HG03039 (cell line): ENCODE data around the gene ULK1.
A peak's percentile ranks its signal among the peaks of the same experiment; 100 is the strongest.
"Not testable (repeated sequence)": the region's sequence is repeated elsewhere in the genome, so short reads cannot be mapped to it uniquely, and the experiment has no call there.

Experiments
- ATAC-seq: cut with Tn5 transposase; IDR thresholded peaks from one replicate; pipeline ENCODE4 v1.9.1; 2021; ENCODE audit warnings: mild to moderate bottlenecking, moderate library complexity; ENCODE audit not compliant: unreplicated experiment

Gene ULK1

DNA sequence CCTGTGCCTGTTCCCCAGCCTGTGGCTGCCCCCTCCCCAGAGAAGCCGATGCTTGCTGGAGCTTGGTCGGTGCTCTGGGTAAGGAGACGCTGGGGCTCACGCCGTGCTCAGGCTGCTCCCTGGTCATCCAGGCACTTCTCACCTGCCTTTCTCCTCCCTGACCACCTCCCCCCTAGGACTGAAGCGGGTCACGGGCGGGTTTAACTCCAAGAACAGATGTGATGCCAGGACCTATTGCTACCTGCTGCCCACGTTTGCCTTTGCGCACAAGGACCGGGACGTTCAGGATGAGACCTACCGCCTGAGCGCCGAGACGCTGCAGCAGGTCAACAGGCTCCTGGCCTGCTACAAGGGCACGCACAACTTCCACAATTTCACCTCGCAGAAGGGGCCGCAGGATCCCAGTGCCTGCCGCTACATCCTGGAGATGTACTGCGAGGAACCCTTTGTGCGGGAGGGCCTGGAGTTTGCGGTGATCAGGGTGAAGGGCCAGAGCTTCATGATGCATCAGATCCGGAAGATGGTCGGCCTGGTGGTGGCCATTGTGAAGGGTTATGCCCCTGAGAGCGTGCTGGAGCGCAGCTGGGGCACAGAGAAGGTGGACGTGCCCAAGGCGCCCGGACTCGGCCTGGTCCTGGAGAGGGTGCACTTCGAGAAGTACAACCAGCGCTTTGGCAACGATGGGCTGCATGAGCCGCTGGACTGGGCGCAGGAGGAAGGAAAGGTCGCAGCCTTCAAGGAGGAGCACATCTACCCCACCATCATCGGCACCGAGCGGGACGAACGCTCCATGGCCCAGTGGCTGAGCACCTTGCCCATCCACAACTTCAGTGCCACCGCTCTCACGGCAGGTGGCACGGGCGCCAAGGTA, 46.9 kb downstream of the ULK1 start:
- ATAC-seq: no peak

GRCh38 chr12:131941987-131942341, 47.5 kb downstream of the ULK1 start:
- no peak for ATAC-seq

DNA sequence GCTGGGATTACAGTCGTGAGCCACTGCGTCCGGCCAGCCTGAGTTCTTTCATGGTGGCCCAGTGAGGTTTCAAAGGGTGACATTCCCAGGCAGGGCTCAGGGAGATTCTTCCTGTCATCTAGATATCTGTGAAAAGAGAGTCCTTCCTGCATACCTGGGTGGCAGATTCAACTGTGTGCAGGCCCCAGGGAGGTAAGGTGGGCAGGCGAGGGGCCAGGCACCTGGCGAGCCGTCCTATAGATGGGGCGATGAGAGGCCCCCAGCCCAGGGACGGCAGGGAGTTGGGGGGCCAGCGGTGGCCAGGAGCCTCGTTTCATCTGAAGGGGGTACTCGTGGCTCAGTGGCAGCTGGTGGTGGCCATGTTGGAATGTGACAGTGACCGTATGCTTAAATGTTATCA, 48.2 kb downstream of the ULK1 start:
- no peak for ATAC-seq

- ATAC-seq: no peak
Measured at GRCh38 chr12:131943389-131943788, 49.0 kb downstream of the ULK1 start.

- no peak for ATAC-seq
Measured at GRCh38 chr12:131943876-131944275, 49.5 kb downstream of the ULK1 start.

GRCh38 chr12:131944601-131945251, 50.3 kb downstream of the ULK1 start:
- ATAC-seq: no peak

GRCh38 chr12:131946757-131947156, 52.3 kb downstream of the ULK1 start:
- no peak for ATAC-seq

- no peak for ATAC-seq
Measured at GRCh38 chr12:131947482-131948027, 53.1 kb downstream of the ULK1 start.

DNA sequence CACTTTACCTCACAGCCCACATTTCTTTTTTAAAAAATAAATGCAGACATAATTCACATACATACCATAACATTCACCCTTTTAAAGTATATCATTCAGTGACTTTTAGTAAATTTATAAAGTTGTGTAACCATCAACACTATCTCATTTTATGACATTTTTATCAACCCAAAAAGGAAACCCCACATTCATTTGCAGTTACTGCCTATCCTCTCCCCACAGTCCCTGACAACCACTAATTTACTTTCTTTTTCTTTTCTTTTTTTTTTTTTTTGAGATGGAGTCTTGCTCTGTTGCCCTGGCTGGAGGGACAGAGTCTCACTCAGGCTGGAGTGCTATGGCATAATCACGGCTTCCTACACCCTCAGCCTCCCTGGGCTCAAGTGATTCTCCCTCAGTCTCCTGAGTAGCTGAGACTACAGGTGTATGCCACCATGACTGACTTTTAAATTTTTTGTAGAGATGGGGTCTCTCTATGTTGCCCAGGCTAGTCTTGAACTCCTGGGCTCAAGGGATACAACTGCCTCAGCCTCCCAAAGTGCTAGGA, 53.8 kb downstream of the ULK1 start:
- ATAC-seq: no peak

- not testable (repeated sequence) for ATAC-seq
Measured at GRCh38 chr12:131948713-131949430, 54.5 kb downstream of the ULK1 start.

GRCh38 chr12:131949431-131950181, 55.2 kb downstream of the ULK1 start, which contains the start of gene EP400:
Gene EP400 (plus strand): TSS chr12:131949942. CDS start chr12:131960620, 10,678 bp downstream.
- peak; percentile 87 for ATAC-seq

DNA sequence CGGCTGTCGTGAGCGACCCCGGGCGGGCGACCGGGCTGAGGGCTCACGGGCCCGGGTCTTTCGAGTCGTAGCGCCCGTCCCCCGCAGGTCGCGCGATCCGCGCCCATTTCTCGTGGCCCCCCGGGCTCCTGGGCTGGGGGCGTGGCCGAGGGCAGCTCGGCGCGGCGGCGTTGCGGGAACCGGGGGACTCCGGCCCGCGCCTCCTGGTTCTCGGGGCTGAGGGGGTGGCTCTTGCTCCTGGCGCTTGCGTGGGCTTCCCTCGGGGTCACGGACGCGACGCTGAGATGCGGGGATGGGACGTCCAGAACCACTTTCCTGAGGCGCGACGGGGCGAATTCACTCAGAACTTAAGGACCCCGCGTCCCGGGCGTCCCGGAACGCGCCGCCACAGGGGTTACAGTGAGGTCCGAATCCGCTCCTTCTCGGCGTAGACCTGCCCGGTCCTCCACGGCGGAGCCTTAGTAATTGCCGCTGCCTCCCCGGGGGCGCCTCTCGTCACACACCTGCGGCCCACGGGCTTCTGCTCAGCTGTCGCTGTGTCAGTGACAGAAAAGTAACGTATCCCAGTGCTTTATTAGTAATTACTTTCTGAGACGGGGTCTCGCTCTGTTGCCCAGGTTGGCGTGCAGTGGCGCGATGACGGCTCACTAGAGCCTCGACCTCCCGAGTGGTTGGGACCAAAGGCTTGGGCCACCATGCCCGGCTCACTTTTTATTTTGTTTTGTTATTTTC, 55.9 kb downstream of the ULK1 start:
- peak; percentile 20 for ATAC-seq

DNA sequence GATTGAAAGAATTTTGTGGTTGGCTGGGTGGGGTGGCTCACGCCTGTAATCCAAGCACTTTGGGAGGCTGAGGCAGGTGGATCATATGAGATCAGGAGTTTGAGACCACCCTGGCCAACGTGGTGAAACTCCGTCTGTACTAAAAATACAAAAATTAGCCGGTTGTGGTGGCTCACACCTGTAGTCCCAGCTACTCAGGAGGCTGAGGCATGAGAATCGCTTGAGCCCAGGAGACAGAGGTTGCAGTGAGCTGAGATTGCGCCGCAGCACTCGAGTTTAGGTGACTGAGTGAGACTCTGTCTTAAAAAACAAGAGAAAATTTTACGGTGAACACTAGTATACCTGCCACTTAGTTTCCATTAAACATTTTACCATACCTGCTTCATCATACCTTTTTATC, 59.4 kb downstream of the ULK1 start:
- ATAC-seq: not testable (repeated sequence)

DNA sequence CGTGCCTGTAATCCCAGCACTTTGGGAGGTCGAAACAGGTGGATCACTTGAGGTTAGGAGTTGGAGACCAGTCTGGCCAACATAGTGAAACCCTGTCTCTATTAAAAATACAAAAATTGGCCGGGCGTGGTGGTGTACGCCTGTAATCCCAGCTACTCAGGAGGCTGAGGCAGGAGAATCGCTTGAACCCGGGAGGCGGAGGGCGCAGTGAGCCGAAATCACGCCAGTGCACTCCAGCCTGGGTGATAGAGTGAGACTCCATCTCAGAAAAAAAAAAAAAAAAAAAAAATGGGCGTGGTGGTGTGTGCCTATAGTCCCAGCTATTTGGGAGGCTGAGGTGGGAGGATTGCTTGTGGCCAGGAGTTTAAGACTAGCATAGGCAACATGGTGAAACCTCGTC, 60.0 kb downstream of the ULK1 start:
- not testable (repeated sequence) for ATAC-seq

DNA sequence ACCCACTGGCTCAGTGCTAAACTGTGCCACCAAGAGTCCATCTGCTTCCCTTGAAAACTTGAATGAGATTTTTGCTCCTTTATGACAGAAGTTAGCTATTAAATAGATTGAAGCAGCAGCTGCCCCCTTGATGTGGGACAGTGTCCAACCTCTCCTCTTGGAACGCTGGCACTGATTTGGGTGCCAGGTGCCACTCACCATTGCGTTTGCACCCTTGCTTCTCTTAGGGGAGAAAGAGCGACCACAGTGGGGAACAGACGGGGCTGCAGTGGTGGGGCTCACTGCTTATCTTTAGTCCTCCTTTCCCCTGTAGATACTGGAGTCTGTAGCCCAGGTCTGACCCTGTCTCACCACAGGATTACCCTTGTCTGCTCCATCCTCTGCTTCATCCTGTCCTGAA, 64.7 kb downstream of the ULK1 start:
- ATAC-seq: no peak

DNA sequence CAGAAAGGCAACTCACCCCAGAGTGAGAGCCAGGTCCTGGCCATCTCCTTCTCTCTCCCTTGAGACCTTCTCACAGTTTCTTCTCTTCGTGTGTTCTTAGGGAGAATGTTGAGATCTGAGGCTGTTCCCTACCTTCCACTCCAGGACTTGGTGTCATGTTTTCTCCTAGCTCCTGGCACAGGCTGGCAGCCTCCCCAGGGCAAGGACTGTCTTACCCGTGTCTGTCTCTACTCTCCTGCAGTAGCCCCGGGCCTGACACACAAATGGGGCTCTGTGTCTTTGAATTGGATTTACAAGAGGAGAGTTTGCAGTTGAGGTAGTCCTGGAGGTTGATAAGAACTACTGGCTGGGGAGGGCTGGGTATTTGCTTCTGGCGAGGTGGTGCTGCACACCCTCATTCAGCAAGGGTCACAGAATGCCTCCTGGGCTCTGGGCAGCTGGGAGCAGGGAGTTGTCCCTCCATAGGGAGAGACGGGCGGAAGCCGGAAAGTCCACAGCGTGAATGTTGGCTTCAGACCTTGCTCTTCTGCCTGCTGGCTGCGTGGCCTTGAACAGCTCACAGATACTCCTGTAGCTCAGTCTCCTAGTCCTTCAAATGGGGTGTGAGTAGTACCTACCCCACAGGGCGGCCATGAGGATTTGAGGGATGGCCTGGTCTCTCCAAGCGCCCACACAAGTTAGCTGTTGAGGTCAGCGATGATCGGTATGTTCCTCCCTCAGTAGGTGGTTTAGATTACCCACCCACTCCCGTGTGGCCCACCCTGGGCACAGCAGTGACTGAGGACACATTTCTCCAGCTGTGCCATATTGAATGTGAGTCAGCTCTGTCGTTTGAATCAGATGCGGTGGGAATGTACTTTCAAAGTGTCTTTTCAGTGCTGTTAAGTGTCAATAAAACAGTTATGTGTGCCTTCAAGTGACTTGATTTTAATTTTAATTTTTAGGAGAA, 65.5 kb downstream of the ULK1 start:
- no peak for ATAC-seq

GRCh38 chr12:131960590-131961325, 66.3 kb downstream of the ULK1 start:
- not testable (repeated sequence) for ATAC-seq

GRCh38 chr12:131961328-131961727, 66.9 kb downstream of the ULK1 start:
- ATAC-seq: not testable (repeated sequence)
